ENCODE measurements around the gene KRT77.

Gene KRT77

GRCh38 chr12:52650520-52651081 lies 52.7 kb downstream of the KRT77 start:
- no peaks in the 10 kb centered on the region for H3K36me3 ChIP-seq
- no peak for DNase-seq
- H3K27me3 ChIP-seq = no peaks in the 10 kb centered on the region; the same call in none of the 2 replicates
- no peaks in the 10 kb centered on the region for H3K9me3 ChIP-seq
- H3K4me1 ChIP-seq = no peaks in the 10 kb centered on the region
- no peak for TF ChIP-seq CTCF (IDR thresholded peaks at IDR 0.05; ENCODE audit: low read depth, low read length)
- H3K4me3 ChIP-seq (ENCODE audit: low read depth, low read length) = no peak overlapping the region

GRCh38 chr12:52649066-52649465 lies 54.3 kb downstream of the KRT77 start:
- no peaks in the 10 kb centered on the region for H3K9me3 ChIP-seq
- DNase-seq = no peak
- no peaks in the 10 kb centered on the region for H3K36me3 ChIP-seq
- no peaks in the 10 kb centered on the region for H3K4me1 ChIP-seq
- H3K27me3 ChIP-seq = peaks cover 13% of the 10 kb centered on the region
- H3K4me3 ChIP-seq (ENCODE audit: low read depth, low read length) = no peak overlapping the region
- TF ChIP-seq CTCF (IDR thresholded peaks at IDR 0.05; ENCODE audit: low read depth, low read length) = no peak

GRCh38 chr12:52648012-52648550 lies 55.2 kb downstream of the KRT77 start:
- DNase-seq = no peak
- Histone ChIP-seq H3K36me3 (no peaks in the 10 kb centered on the region), H3K4me1 (no peaks in the 10 kb centered on the region), H3K4me3 (ENCODE audit: low read depth, low read length) (no peak overlapping the region), H3K9me3 (no peaks in the 10 kb centered on the region), H3K27me3 (peaks cover 19% of the 10 kb centered on the region)
- no peak for TF ChIP-seq CTCF (IDR thresholded peaks at IDR 0.05; ENCODE audit: low read depth, low read length)

GRCh38 chr12:52647601-52648000 lies 55.7 kb downstream of the KRT77 start:
- peaks cover 19% of the 10 kb centered on the region for H3K27me3 ChIP-seq

GRCh38 chr12:52646613-52647012 lies 56.7 kb downstream of the KRT77 start:
- DNase-seq = no peak
- Histone ChIP-seq H3K4me1 (no peaks in the 10 kb centered on the region), H3K9me3 (no peaks in the 10 kb centered on the region), H3K4me3 (ENCODE audit: low read depth, low read length) (no peak overlapping the region), H3K36me3 (no peaks in the 10 kb centered on the region), H3K27me3 (peaks cover 26% of the 10 kb centered on the region)
- no peak for TF ChIP-seq CTCF (IDR thresholded peaks at IDR 0.05; ENCODE audit: low read depth, low read length)

More at GRCh38 chr12:52647601-52648000, 55.7 kb downstream of the KRT77 start:
- TF ChIP-seq CTCF (IDR thresholded peaks at IDR 0.05; ENCODE audit: low read depth, low read length) = no peak
- Histone ChIP-seq H3K9me3 (no peaks in the 10 kb centered on the region), H3K4me1 (no peaks in the 10 kb centered on the region), H3K4me3 (ENCODE audit: low read depth, low read length) (no peak overlapping the region), H3K36me3 (no peaks in the 10 kb centered on the region)
- no peak for DNase-seq

- H3K9me3 ChIP-seq = no peaks in the 10 kb centered on the region
- H3K27me3 ChIP-seq = peaks cover 27% of the 10 kb centered on the region
- DNase-seq = no peak
- no peaks in the 10 kb centered on the region for H3K36me3 ChIP-seq
- no peak for TF ChIP-seq CTCF (IDR thresholded peaks at IDR 0.05; ENCODE audit: low read depth, low read length)
- H3K4me3 ChIP-seq (ENCODE audit: low read depth, low read length) = no peak overlapping the region
- H3K4me1 ChIP-seq = no peaks in the 10 kb centered on the region
These were observed 57.3 kb downstream of the KRT77 start for GRCh38 chr12:52645982-52646381.

Measured in BE2C (cell line).